Fibroblast of skin of scalp (primary cell): ENCODE measurements around the gene GNB2.
A peak's percentile ranks its signal among the peaks of the same experiment; 100 is the strongest.
"Not testable (repeated sequence)": the region's sequence is repeated elsewhere in the genome, so short reads cannot be mapped to it uniquely, and the experiment has no call there.

ENCODE experiments used
- DNase-seq: peaks from one replicate; pipeline ENCODE4 v3.0.0-alpha.2; 2013

GNB2 gene

GRCh38 chr7:100665168-100665726 is 8.3 kb upstream of the GNB2 start:
- no peak for DNase-seq

DNA sequence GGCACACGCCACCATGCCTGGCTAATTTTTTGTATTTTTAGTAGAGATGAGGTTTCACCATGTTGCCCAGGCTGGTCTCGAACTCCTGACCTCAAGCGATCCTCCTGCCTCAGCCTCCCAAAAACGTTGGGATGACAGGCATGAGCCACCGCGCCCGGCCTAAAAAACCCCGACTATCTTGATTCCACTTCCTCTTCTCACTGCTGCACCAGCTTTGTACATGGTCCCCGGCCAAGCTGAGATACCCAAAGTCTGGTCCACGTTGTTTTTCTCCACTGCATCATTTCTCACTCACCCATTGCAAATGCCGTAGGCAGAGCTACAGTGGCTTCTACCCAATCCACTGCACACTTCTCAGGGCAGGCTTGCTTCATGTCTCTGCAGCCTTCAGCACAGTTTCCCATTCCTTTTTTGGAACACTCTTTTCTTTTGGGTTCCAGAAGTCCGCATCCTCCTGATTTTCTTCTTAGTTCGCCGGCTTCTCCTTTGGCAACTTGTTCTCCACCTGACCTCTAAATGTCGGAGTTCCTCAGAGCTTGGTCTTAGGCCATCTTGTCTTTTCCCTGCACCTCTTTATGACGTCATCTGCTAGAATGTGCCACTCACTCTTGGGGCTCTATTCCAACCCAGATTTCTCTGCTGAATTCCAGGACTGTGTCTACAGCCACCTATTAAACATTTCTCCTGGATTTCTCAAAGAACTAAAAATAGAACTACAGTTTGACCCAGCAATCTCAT is 6.0 kb upstream of the GNB2 start:
- no peak for DNase-seq

DNA sequence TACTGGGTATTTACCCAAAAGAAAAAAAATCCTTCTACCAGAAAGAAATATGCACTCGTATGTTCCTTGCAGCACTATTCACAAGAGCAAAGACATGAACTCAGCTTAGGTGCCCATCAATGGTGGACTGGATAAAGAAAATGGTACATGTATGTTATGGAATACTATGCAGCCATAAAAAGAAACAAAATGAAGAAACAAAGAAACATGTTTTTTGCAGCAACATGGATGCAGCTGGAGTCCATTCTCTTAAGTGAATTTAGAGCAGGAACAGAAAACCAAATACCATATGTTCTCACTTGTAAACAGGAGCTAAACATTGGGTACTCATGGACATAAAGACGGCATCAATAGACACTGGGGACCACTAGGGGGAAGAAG is 5.5 kb upstream of the GNB2 start:
- DNase-seq: no peak

DNA sequence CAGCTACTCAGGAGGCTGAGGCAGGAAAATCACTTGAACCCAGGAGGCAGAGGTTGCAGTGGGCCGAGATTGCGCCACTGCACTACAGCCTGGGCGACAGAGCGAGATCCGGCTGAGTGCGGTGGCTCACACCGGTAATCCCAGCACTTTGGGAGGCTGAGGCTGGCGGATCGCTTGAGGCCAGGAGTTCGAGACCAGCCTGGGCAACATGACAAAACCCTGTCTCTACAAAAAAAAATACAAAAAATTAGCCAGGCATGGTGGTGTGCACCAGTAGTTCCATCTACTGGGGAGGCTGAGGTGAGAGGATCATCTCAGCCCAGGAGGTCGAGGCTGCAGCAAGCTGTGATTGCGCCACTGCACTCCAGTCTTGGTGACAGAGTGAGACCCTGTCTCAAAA is 4.4 kb upstream of the GNB2 start:
- not testable (repeated sequence) for DNase-seq

DNA sequence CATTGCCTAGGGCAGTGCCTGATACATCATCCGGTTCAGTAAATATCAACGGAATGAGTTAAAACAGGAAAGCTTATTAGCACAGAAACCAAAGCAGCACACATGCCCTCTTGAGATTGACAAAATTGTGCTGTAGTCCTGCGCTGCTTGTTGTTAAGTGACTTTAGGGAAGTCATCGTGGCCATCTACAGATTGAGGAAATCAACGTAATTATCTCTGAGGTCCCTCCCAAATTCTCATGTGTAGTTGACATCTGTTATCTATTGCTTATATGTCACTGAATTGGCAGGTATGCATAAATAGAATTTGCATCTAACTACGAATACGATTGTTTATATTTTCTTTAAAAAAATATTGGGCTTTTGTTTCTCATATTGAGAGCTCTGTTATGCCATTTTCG is 3.5 kb upstream of the GNB2 start:
- DNase-seq: no peak

GRCh38 chr7:100671353-100672327 is 1.9 kb upstream of the GNB2 start:
- DNase-seq: no peak

DNA sequence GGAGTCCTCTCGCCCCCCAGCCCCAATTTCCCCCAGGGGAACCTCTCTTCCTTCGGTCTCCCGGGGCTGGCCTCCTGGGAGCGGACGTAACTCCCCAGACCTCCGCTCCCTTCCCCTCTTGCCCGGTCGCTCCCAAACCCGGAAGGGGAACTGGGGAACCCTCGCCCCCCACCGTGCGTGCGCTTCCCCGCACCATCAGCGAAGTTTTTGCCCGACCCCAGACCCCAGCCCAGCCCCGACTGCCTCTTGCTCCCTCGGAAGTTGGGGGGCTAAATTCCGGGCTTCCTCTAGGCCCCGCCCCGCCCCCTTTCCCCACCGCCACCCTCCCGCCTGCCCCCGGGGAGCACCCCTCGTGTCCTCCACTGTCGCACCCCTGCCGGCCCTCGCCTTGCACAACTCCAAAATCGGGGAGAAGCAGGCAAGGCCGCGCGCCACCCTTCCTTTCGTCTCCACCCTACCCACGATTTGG is 436 bp downstream of the GNB2 start:
- no peak for DNase-seq

DNA sequence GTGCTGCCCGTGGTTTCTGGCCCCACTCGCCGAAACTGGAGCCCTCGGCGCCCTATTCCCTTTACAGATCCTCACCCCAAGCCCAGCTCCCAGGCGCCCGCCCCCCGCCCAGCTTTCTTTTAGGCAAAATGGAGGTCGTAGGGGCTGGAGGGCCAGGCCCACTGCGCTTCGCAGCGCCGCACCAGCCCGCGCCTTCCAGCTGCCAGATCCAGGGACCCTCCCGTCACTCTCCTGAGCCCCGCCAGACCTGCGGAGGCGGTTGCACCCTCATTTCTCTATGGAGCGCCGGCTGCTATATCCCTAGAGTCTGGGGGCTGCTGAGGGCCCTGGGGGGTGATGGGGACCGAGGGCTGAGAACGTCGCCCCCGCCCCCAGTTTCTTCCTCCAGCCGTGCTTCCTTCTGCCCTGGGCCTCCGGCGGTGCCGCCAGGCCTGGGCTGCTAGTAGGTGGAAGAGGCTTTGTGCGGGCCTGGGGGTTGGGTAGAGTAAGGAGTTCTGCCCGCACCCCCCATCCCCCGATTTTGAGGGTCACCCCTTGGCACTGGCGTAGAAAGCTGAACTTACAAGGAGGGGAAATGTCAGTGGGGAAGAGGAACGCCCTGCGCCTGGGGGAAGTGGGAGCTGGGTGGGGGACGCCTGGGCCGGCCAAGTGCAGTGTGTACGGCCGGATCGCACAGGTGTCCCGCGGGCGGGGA is 1.0 kb downstream of the GNB2 start:
- no peak for DNase-seq

- DNase-seq: no peak
Observed at GRCh38 chr7:100675105-100675451, 1.5 kb downstream of the GNB2 start.

- DNase-seq: peak; percentile 65
Observed at GRCh38 chr7:100675581-100676350, 2.2 kb downstream of the GNB2 start.

- DNase-seq: no peak
Observed at GRCh38 chr7:100676501-100677306, 3.2 kb downstream of the GNB2 start.

- DNase-seq: no peak
Observed at GRCh38 chr7:100677308-100678267, 4.0 kb downstream of the GNB2 start.

DNA sequence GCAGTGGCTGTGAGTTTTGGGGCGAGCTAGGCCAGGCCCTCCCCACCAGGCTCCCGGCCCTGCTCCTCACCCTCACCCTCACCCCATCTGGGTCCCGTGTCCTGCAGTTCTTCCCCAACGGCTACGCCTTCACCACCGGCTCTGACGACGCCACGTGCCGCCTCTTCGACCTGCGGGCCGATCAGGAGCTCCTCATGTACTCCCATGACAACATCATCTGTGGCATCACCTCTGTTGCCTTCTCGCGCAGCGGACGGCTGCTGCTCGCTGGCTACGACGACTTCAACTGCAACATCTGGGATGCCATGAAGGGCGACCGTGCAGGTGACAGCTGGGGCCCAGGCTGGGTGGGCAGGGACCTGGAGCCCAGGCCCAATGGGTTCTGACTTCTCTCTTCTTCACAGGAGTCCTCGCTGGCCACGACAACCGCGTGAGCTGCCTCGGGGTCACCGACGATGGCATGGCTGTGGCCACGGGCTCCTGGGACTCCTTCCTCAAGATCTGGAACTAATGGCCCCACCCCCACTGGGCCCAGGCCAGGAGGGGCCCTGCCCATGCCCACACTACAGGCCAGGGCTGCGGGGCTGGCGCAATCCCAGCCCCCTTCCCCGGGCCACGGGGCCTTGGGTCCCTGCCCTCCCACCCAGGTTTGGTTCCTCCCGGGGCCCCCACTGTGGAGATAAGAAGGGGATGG is 4.9 kb downstream of the GNB2 start:
- DNase-seq: no peak

DNA sequence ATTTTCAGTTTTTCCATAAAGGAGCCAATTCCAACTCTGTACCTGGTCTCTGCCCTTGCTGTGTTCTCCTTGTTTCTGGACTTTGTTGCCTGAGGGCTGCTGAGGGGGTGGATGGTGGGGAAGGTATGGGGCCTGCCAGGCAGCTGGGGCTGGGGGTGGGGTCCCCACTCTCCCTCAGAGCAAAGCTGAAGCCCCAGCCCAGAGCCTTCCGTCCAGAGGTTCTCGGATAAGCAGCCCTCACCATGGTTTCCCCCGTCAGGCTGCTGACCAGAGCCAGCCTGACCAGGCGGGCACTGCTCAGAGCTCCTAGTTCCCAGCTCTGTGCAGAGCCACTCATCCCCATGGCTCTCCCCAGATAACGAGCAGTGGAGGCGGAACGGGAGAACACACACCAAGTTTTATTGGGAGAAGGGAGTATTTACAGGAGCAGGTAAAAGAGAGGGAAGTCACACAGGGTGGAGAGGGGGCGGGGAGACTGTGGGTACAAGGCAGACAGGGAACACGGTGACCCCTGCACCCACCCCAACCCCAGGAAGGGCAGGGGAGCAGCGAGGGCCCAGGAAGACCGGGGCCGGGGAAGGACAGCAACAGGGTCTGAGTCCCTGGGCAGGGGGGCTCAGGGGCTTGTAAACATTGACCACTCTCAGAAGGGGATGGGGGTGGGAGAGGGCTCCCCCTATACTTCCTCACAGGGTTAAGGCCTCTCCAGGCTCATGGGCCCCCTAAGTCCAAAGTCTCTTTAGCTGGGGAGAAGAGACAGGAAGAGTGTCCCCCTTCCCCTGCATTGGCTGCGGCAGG is 5.8 kb downstream of the GNB2 start:
- DNase-seq: no peak

- DNase-seq: no peak
Observed at GRCh38 chr7:100679927-100680575, 6.5 kb downstream of the GNB2 start.

DNA sequence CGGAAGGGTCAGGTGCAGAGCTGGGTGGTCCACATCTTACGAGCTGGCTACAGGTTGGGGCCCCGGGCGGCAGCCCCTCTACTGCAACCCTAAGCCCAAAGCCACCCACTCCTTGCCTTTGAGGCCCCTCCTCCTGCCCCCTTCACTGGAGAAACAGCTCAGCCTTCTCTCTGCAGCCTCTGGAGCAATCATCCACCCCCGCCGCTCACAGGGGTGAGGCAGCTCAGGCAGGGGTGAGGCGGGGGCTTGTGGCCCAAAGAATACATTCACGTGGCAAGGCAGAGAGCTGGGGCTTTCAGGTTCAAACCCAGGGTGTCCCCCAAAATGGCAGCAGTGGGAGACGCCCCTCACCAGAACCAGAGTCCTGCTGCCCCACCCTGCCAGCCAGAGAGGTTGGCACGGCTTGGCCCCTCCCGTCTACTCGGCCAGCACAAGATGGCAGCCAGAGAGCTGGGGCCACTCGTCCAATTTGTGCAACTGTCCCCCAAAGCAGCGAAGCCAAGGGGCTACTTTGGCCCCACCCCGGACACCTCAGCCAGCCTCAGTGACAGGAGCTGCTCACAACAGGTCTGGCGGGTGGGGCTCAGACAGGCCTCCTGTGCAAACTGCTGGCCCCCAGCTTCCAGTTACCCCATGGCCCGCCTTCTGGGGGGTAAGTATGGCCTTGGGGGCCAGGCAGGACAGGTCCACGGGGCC is 7.2 kb downstream of the GNB2 start:
- no peak for DNase-seq
